NOMO-1 treated with dmso at 0.1 percent for 144 hours (cell line): Measurements from ENCODE around the gene TRAPPC14.
"Not testable (repeated sequence)": the region's sequence is repeated elsewhere in the genome, so short reads cannot be mapped to it uniquely, and the experiment has no call there.

Experiments
- DNase-seq: peaks from one replicate; lab custom pipeline; 2025; ENCODE audit not compliant: unreplicated experiment; lab: John Stamatoyannopoulos, UW

The TRAPPC14 gene, protein sequence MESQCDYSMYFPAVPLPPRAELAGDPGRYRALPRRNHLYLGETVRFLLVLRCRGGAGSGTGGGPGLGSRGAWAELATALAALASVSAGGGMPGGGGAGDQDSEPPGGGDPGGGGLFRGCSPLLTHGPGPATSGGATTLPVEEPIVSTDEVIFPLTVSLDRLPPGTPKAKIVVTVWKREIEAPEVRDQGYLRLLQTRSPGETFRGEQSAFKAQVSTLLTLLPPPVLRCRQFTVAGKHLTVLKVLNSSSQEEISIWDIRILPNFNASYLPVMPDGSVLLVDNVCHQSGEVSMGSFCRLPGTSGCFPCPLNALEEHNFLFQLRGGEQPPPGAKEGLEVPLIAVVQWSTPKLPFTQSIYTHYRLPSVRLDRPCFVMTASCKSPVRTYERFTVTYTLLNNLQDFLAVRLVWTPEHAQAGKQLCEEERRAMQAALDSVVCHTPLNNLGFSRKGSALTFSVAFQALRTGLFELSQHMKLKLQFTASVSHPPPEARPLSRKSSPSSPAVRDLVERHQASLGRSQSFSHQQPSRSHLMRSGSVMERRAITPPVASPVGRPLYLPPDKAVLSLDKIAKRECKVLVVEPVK

GRCh38 chr7:100158229-100159098, at the start of gene TRAPPC14:
Gene TRAPPC14, minus strand, starts transcription at chr7:100158723. Its CDS starts 224 bp downstream, at chr7:100158499.
- DNase-seq: peak; percentile 82

DNA sequence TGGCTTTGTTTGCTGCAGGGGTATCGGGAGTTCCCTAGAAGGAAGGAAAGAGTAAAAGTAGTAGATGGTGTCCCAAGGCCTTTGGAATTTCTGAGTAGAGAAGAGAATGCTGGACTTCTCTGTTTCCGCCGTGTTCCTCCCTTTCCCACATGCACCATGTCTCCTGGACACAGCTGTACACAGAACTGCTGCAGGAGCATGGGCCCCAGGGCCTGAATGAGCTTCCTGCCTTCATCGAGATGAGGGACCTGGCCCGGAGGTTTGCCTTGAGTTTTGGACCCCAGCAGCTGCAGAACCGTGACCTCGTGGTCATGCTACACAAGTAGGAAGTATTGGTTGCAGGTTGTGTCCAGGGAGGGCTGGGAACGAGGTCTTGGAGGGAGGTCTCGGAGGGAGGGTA, 45.9 kb upstream of the TRAPPC14 start:
- DNase-seq: no peak

- DNase-seq: no peak
These were observed 42.2 kb upstream of the TRAPPC14 start for GRCh38 chr7:100200693-100201092.

- no peak for DNase-seq
These were observed 39.7 kb upstream of the TRAPPC14 start for GRCh38 chr7:100198266-100198665.

- not testable (repeated sequence) for DNase-seq
These were observed 37.4 kb upstream of the TRAPPC14 start for GRCh38 chr7:100195901-100196322.

GRCh38 chr7:100195222-100195621, 36.7 kb upstream of the TRAPPC14 start:
- no peak for DNase-seq

GRCh38 chr7:100192969-100193368, 34.4 kb upstream of the TRAPPC14 start:
- DNase-seq: no peak

GRCh38 chr7:100192281-100192862, 33.8 kb upstream of the TRAPPC14 start:
- not testable (repeated sequence) for DNase-seq

- peak; percentile 67 for DNase-seq
These were observed 33.3 kb upstream of the TRAPPC14 start for GRCh38 chr7:100191775-100192174.

DNA sequence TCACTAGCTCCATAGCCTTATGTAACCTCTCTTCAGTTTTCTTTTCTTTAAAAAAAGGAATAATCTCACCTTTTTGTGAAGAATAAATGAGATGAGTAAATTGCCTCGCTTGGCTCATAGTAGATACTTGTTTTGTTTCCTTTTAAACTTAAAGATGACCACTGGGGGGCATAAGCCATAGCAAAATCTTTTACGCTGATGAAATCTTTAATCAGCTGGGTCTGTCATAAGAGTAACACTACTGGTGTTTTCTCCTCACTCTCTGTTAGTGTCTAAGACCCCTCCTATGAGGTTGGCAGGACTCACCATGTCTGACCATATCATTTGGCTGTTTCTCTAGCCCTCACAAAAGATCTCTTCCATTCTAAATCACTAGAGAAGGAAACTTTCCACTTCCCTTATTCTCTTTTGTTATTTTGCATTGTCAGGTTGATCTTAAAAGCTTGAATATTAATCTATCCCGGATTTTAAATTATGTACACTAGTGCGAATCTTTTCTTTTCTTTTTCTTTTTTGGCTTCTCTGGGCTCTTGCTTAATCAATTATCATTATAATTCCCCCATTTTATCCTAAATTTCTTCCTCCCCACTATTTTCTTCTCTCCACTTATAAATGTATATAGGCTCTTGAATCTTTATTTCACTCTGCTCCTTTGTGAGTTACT, 31.7 kb upstream of the TRAPPC14 start:
- no peak for DNase-seq

- no peak for DNase-seq
These were observed 30.5 kb upstream of the TRAPPC14 start for GRCh38 chr7:100189061-100189460.

DNA sequence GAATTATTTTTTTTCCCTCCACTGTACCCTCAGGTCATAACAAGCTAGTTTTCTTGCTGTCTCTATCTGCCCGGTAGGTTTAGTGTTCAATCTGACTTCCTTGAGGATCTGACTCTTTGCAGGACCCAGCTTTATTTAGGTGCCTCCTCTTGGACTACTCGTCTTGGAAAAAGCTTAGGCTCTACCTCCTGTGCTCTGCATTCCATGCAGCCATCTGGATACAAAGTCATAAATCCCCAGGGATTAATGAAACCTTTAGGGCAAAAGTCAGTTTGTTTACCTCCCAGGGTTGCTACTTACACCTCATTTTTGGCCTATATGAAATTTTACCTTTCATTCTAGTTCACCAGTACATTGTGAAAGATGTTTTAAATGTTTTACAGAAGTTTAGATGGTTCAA, 27.2 kb upstream of the TRAPPC14 start:
- no peak for DNase-seq

DNA sequence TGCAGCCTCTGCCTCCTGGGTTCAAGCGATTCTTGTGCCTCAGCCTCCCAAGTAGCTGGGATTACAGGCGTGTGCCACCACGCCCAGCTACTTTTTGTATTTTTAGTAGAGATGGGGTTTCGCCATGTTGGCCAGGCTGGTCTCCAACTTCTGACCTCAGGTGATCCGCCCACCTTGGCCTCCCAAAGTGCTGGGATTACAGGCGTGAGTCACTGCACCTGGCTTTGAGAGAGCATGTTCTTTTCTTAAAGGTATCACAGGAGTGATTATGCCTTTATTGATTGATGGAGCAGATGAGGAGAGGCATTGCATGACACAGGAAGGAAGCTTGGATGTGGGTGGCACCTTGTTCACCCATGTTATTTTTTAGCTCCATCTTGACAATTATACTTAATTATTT, 24.6 kb upstream of the TRAPPC14 start:
- DNase-seq: not testable (repeated sequence)

- DNase-seq: not testable (repeated sequence)
These were observed 24.1 kb upstream of the TRAPPC14 start for GRCh38 chr7:100182616-100183015.

DNA sequence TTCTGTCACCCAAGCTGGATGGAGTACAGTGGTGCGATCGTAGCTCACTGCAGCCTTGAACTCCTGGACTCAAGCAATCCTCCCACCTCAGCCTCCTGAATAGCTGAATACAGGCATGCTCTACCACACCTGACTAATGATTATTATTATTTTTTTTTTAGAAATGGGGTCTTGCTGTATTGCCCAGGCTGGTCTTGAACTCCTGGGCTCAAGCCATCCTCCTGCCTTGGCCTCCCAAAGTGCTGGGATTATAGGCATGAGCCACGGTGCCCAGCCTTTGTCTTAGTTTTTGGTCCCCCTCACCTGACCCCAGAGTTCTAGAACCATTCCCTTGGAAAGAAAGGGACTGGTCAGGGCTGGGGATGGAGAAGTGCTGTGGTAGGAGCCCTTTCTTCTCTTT, 21.6 kb upstream of the TRAPPC14 start:
- DNase-seq: not testable (repeated sequence)

DNA sequence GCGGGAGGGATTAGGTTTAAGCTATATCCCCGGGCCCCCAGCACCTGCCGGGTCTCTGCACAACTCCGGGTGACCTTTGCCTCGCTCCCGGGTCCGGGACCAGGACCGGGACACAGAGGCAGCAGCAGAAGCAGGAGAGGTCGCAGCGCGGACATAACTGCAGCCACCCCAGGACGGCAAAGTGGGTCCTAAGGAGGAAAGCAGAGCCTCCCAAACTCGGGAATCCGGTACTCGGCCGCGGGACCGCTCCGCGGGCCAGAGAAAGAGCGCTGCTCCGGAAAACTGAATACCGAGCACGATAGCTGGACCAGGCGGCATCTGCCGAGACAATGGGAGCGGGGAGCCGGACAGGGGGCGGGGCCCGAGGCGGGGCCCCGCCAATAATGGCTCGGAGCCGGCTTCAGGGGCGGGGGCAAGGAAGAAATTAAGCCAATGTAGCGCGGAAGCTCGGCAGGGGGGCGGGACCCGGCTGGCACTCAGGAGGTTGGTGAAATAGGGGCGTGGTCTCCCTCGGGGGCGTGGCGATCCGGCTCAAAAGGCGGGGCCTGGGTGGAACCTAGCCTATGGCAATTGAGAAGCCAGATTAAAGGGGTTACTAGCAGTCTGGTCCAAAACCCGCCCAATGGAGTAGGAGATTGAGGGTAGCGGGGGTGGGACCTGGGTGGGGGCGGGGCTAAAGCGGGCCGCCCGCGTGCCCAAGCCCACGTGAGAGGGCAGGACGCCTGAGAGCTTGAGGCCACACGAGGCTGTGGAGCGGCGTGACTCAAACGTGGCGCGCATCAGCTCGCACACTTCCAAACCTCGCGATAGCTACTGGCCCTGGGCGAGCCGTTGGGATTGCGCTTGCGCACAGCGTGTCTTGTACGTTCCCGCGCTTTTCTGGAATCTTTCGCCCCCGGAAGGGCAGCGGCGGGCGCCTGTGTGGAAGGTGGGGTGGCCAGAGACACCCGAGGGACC, 18.8 kb upstream of the TRAPPC14 start, which contains the start of the genes GPC2 and STAG3:
Gene GPC2 (minus strand): TSS at position 337 of the 957 bp plus-strand sequence. CDS start 182 bp downstream, at position 155.
Gene STAG3 (plus strand): TSS at position 874 of the 957 bp plus-strand sequence. CDS start 2,639 bp downstream, outside the sequence.
- DNase-seq: peak; percentile 94

DNA sequence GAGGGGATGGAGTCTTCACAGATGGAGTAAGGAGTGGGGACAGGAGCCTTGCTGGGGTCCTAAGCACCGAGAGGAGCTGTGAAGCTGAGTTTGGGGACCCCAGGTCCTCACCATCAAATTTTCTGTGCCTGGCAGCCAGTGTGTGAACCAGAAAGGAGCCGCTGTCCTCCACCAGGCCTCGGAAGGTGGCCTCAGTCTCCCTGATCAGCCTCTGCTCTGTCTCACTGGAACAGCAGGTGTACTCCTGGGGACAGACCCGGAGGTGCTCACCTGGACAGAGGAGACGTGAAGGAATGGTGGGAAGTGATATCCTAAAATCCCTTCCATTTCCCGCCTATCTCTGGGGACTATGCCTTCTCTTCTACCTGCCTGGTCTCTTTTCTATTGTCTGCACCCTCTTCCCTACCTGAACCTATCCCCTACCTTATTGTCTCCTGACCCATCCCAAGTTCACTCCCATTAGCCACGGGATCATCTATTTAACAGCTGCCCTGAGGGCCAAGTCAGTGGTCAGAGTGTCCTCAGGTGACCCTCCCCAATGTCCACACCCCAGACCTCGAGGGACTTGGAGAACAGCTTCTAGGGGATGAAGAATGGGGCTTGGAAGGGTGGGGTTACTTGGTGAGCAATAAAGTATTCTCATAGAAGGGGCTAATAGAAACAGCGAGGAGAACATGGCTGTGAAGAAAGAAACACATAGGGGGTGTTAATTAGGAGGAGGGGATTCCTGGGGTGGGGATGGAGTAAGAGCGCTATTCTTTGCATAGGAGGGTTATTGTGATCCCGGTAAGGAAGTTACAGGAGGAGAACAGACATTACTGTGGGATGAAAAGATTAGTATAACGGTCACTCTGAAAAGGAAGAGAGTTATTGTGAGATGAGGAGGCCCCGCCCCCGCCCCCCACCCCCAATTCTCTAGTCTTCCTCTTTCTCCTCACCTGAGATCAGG, 17.8 kb upstream of the TRAPPC14 start:
- no peak for DNase-seq

- DNase-seq: no peak
These were observed 16.9 kb upstream of the TRAPPC14 start for GRCh38 chr7:100175296-100175935.
